Tibial artery (tissue), 4 donors: ENCODE measurements around the gene GLUL.

Experiments used
- DNase-seq, 2 donors: peaks; one replicate each; pipeline ENCODE4 v3.0.0-alpha.2; 2019
- H3K27ac ChIP-seq, 2 donors: fragments of 200-600 bp; sonication (generic) in 1 of 2; 1 replicate in 1 of 2; 2 replicates in 1 of 2; pipeline ENCODE4 v1.5.1; 2018 to 2019; ENCODE audit warnings: mild to moderate bottlenecking in 1 of 2
- H3K27me3 ChIP-seq, 2 donors: fragments of 200-600 bp; sonication (generic) in 1 of 2; one replicate each; pipeline versions ENCODE4 v1.5.1 to v1.6.0; 2016 to 2019
- H3K36me3 ChIP-seq, 3 donors: fragments of 200-600 bp; sonication (generic) in 2 of 3; one replicate each; pipeline ENCODE4 v1.5.1; 2016 to 2019; ENCODE audit warnings: mild to moderate bottlenecking in 2 of 3
- H3K4me1 ChIP-seq, 4 donors: fragments of 200-600 bp; sonication (generic) in 2 of 4; 1 replicate in 3 of 4; 2 replicates in 1 of 4; pipeline ENCODE4 v1.5.1; 2016 to 2019
- H3K4me3 ChIP-seq, 2 donors: fragments of 200-600 bp; sonication (generic) in 1 of 2; 1 replicate in 1 of 2; 2 replicates in 1 of 2; pipeline ENCODE4 v1.5.1; 2018 to 2019; ENCODE audit warnings: mild to moderate bottlenecking in 2 of 2
- H3K9me3 ChIP-seq, 3 donors: fragments of 200-600 bp; sonication (generic) in 1 of 3; one replicate each; pipeline ENCODE4 v1.5.1; 2016 to 2019
- intact Hi-C: fragments of 100-400 bp; cut with DNase I; formaldehyde crosslinking; loops from one replicate; pipeline ENCODE4 v1.15.0; 2023; ENCODE audit warnings: low total_unique reads
- TF ChIP-seq, protein P1 (sequence below), 2 experiments: fragments of 200-600 bp in 1 of 2; fragments of 450-650 bp in 1 of 2; IDR thresholded peaks; one replicate each; pipeline ENCODE4 v1.5.1; 2017 to 2019; ENCODE audit warnings: antibody characterized with exemption in 2 of 2, mild to moderate bottlenecking in 1 of 2, moderate library complexity in 1 of 2

Gene GLUL

DNA sequence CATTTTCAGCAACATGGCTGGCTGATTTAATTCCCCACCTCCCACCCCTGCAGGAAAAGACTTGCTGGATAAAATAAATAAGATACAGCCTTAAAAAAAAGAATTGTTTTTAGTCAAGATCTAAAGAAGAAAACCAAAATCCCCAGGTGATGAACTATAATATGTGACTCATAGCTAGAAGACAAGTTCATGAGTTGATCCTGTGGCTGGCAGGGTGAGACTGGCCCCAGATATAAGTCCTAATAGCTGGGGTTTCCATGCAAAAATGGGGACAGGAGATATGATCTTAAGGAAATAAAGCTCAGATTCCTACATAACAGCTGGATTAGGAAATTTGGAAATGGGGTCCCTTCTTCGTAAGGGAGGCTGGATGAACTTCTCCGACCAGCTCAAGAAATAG, 36.5 kb upstream of the GLUL start:
- no peak for DNase-seq
- no peaks in the 10 kb centered on the region for H3K9me3 ChIP-seq
- no peaks in the 10 kb centered on the region for H3K4me1 ChIP-seq
- no peaks in the 10 kb centered on the region for H3K27me3 ChIP-seq
- H3K4me3 ChIP-seq, result no peak overlapping the region
- no peak overlapping the region for H3K27ac ChIP-seq
- TF ChIP-seq, protein P1, sequence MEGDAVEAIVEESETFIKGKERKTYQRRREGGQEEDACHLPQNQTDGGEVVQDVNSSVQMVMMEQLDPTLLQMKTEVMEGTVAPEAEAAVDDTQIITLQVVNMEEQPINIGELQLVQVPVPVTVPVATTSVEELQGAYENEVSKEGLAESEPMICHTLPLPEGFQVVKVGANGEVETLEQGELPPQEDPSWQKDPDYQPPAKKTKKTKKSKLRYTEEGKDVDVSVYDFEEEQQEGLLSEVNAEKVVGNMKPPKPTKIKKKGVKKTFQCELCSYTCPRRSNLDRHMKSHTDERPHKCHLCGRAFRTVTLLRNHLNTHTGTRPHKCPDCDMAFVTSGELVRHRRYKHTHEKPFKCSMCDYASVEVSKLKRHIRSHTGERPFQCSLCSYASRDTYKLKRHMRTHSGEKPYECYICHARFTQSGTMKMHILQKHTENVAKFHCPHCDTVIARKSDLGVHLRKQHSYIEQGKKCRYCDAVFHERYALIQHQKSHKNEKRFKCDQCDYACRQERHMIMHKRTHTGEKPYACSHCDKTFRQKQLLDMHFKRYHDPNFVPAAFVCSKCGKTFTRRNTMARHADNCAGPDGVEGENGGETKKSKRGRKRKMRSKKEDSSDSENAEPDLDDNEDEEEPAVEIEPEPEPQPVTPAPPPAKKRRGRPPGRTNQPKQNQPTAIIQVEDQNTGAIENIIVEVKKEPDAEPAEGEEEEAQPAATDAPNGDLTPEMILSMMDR (IDR thresholded peaks at IDR 0.05), result no peak
- H3K36me3 ChIP-seq, result no peaks in the 10 kb centered on the region
- intact Hi-C loops, result no loop called here

DNA sequence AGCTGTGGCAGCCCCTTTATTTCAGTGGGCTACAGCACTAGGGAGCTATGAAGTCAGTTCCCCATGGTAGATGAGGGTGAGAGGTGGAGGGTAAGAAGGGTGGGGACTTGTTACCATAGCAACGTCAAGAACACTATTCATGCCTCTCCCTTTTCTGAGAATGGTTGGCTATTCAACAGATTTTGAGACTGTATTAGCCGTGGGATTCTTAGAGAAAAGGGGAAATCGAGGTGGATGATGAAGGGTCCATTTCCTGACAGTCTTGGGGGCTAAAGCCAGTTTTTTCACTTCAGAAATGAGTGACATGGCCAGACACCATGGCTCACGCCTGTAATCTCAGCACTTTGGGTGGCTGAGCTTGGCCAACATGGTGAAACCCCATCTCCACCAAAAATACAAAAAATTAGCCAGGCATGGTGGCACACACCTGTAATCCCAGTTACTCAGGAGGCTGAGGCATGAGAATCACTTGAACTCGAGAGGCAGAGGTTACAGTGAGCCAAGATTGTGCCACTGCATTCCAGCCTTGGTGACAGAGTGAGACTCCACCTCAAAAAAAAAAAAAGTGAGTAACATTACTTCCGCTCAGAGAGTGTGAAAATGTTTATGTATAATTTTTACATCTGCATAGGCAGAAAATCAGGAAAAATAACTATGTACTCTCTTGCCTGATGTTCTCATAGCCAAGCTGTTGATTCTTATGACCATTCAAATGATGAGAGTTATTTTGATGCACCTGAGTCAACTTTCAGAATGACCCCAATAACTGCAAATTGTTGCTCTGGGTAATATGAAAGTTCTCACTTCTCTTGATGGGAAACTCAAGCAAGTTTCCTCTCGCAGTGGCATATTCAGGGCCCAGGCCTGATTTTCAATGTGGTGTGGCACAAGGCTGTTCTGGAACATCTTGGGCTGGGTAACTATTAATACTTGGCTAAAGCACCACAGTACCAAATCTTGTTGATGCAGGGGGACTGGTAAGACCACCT, 35.1 kb upstream of the GLUL start:
- Histone ChIP-seq H3K4me3 (no peak overlapping the region), H3K4me1 (no peaks in the 10 kb centered on the region), H3K9me3 (no peaks in the 10 kb centered on the region), H3K27ac (no peak overlapping the region), H3K27me3 (no peaks in the 10 kb centered on the region), H3K36me3 (no peaks in the 10 kb centered on the region)
- intact Hi-C loops, result no loop called here
- no peak for DNase-seq
- TF ChIP-seq, protein P1 (IDR thresholded peaks at IDR 0.05), result no peak

DNA sequence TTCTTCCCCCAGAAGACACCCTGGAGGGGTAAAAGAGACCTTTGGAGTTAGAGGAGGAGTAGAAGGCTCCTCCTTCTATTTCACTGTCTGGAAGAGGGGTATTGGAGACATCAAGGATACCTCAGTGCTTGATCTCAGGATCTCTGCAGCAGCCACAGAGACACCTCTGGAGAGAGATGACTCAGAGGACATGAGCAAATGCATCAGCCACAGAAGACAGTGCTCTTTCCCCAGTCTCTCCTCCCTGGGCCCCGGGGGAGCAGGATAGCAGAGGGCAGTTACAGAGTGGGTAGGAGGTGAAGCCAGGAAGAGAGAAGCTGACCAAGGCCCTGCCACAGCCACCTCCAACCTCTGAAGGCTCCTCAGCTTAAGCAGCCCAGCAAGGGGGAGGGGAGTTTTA, 24.2 kb upstream of the GLUL start:
- TF ChIP-seq, protein P1 (IDR thresholded peaks at IDR 0.05), result no peak
- peaks cover 0 to 6% of the 10 kb centered on the region in 2 donors for H3K27me3 ChIP-seq
- no peak overlapping the region for H3K27ac ChIP-seq
- intact Hi-C loops, result no loop called here
- no peaks in the 10 kb centered on the region for H3K36me3 ChIP-seq
- no peaks in the 10 kb centered on the region for H3K9me3 ChIP-seq
- H3K4me3 ChIP-seq, result no peak overlapping the region
- DNase-seq, result no peak
- peaks cover 0 to 4% (median 1%) of the 10 kb centered on the region in 4 donors for H3K4me1 ChIP-seq

DNA sequence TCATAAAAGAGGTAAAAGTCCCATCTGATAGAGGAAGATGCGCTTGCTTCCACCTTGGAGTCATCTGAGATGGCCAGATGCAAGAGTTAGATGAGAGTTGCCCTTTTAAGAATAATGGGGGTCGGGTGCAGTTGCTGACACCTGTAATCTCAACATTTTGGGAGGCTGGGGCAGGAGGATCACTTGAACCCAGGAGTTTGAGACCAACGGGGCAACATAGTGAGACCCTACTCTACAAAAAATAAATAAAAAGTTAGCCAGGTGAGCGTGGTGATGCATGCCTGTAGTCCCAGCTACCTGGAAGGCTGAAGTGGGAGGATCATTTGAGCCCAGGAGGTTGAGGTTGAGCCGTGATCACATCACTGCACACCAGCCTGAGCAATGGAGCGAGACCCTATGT, 22.4 kb upstream of the GLUL start:
- intact Hi-C loops, result no loop called here
- peaks cover 0 to 17% (median 12%) of the 10 kb centered on the region in 4 donors for H3K4me1 ChIP-seq
- no peaks in the 10 kb centered on the region for H3K9me3 ChIP-seq
- TF ChIP-seq, protein P1 (IDR thresholded peaks at IDR 0.05), result no peak
- no peak for DNase-seq
- no peaks in the 10 kb centered on the region for H3K36me3 ChIP-seq
- no peak overlapping the region for H3K27ac ChIP-seq
- peaks cover 0 to 6% of the 10 kb centered on the region in 2 donors for H3K27me3 ChIP-seq
- no peak overlapping the region for H3K4me3 ChIP-seq

DNA sequence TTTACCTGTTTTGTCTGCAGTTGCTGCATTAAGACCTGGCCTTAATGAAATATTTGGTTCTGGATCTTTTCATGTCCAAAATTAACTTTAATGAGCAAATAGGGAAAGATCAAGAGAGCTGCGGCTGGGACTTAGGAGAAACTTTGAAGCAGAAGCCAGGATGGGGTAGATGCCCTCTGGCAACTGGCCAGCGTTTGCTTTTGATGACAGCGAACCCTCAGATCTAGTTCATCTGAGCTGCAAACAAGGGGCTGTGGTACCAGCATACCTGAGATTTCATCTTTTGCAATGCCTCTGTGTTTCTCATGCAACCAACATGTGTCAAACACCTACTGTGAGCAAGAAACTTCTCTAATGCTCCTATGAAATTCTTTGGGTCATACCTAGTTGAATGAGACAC, 21.9 kb upstream of the GLUL start:
- no peak for DNase-seq
- Histone ChIP-seq H3K27me3 (peaks cover 0 to 6% of the 10 kb centered on the region in 2 donors), H3K4me3 (no peak overlapping the region), H3K4me1 (peaks cover 0 to 17% (median 12%) of the 10 kb centered on the region in 4 donors), H3K36me3 (no peaks in the 10 kb centered on the region), H3K27ac (no peak overlapping the region), H3K9me3 (no peaks in the 10 kb centered on the region)
- TF ChIP-seq, protein P1 (IDR thresholded peaks at IDR 0.05), result no peak
- intact Hi-C loops, result no loop called here
